ENCODE data around the gene UPP1. TPM values are rescaled to one million over a fixed set of nuclear protein-coding genes. Genes with fewer than 3 reads are reported as not detected.
A peak's percentile ranks its signal among the peaks of the same experiment; 100 is the strongest.

Gene UPP1
- total RNA-seq, 1 donor from 2014 or later = 204 TPM

- ATAC-seq = no peak
Observed at GRCh38 chr7:48087349-48087748, 1.7 kb upstream of the UPP1 start.

- peak; percentile 46 for ATAC-seq
Observed at GRCh38 chr7:48088559-48089045, 463 bp upstream of the UPP1 start.

GRCh38 chr7:48090095-48090805 is 1.2 kb downstream of the UPP1 start:
- ATAC-seq = no peak

- ATAC-seq = no peak
Observed at GRCh38 chr7:48091506-48092433, 2.7 kb downstream of the UPP1 start.

GRCh38 chr7:48094861-48095293 is 5.8 kb downstream of the UPP1 start:
- peak; percentile 59 for ATAC-seq

GRCh38 chr7:48096273-48096672 is 7.2 kb downstream of the UPP1 start:
- ATAC-seq = no peak

GRCh38 chr7:48097521-48098231 is 8.6 kb downstream of the UPP1 start:
- ATAC-seq = no peak

- no peak for ATAC-seq
Observed at GRCh38 chr7:48098846-48099245, 9.8 kb downstream of the UPP1 start.

- ATAC-seq = no peak
Observed at GRCh38 chr7:48099781-48100180, 10.7 kb downstream of the UPP1 start.

- ATAC-seq = no peak
Observed at GRCh38 chr7:48101352-48101751, 12.3 kb downstream of the UPP1 start.

GRCh38 chr7:48101968-48102367 is 12.9 kb downstream of the UPP1 start:
- ATAC-seq = peak; percentile 12

GRCh38 chr7:48102530-48102929 is 13.5 kb downstream of the UPP1 start:
- no peak for ATAC-seq

GRCh38 chr7:48105045-48105444 is 16.0 kb downstream of the UPP1 start:
- peak; percentile 4 for ATAC-seq

- no peak for ATAC-seq
Observed at GRCh38 chr7:48106906-48107659, 18.0 kb downstream of the UPP1 start.

- no peak for ATAC-seq
Observed at GRCh38 chr7:48107926-48108472, 18.9 kb downstream of the UPP1 start.

- ATAC-seq = no peak
Observed at GRCh38 chr7:48108959-48109847, 20.1 kb downstream of the UPP1 start.

GRCh38 chr7:48109848-48110663 is 21.0 kb downstream of the UPP1 start:
- ATAC-seq = peak; percentile 87

GRCh38 chr7:48110868-48111267 is 21.8 kb downstream of the UPP1 start:
- ATAC-seq = no peak

GRCh38 chr7:48111596-48111995 is 22.5 kb downstream of the UPP1 start:
- no peak for ATAC-seq
